HCT116 (cell line): Measurements from ENCODE around the gene PLB1. TPM values are rescaled to one million over a fixed set of nuclear protein-coding genes. Genes with fewer than 3 reads are reported as not detected.

Experiments used
- ATAC-seq: fragments of 200-7000 bp; cut with Tn5 transposase; 2 replicates; pipeline ENCODE4 v1.9.1; 2020; ENCODE audit warnings: mild to moderate bottlenecking, moderate library complexity
- BruUV-seq: library from RNA; stranded (reverse); fragments of 400-500 nt; replicated peaks from 2 replicates; lab custom pipeline; 2021; lab: Mats Ljungman, UMichigan
- CTCF ChIA-PET: fragments of 300-600 bp; sonication (Branson Sonifier 250); formaldehyde crosslinking; loops from one replicate; lab custom pipeline; 2021; ENCODE audit warnings: antibody characterized with exemption; lab: Charles Lee
- POLR2A ChIA-PET: fragments of 300-600, 350-600 bp; sonication (Branson Sonifier 250); formaldehyde crosslinking; loops from one replicate; lab custom pipeline; 2021; ENCODE audit warnings: antibody characterized with exemption; lab: Charles Lee
- RAD21 ChIA-PET, 2 experiments: fragments of 300-600 bp; sonication (Branson Sonifier 250); formaldehyde crosslinking; loops; one replicate each; lab custom pipeline; 2023; ENCODE audit warnings: low total read pairs in 2 of 2; ENCODE audit not compliant: uncharacterized antibody in 2 of 2, unreplicated experiment in 2 of 2, low non-redundant PET in 1 of 2; lab: Charles Lee
- DNase-seq: peaks from one replicate; pipeline ENCODE4 v3.0.0-alpha.2; 2010; ENCODE audit warnings: low read depth, low spot score
- H2AFZ ChIP-seq: fragments of 200-600 bp; shearing (Covaris generic), sonication (generic); 2 replicates; pipeline ENCODE4 v1.6.1; 2017; ENCODE audit warnings: low read depth, mixed run types, mixed read lengths, antibody characterized with exemption, low read length; ENCODE audit not compliant: poor library complexity, severe bottlenecking
- H3K27ac ChIP-seq: 2 replicates; pipeline ENCODE4 v1.5.1; 2012; ENCODE audit warnings: low read depth, low read length
- H3K27me3 ChIP-seq: fragments of 200-600 bp; sonication (generic); 2 replicates; pipeline ENCODE4 v1.6.1; 2016; ENCODE audit warnings: mixed run types, low read length, mixed read lengths; ENCODE audit not compliant: insufficient read depth
- H3K36me3 ChIP-seq, 2 experiments: fragments of 200-500 bp in 1 of 2; fragments of 200-600 bp in 1 of 2; sonication (Bioruptor generic) in 1 of 2; sonication (generic) in 1 of 2; 2 replicates each; pipeline versions ENCODE4 v1.5.1 to v1.6.1; 2014 to 2016; ENCODE audit warnings: low read length in 2 of 2, inconsistent platforms in 1 of 2, mixed read lengths in 1 of 2, mixed run types in 1 of 2; ENCODE audit not compliant: insufficient read depth in 2 of 2, control insufficient read depth in 1 of 2
- H3K4me1 ChIP-seq, 2 experiments: fragments of 200-600 bp in 1 of 2; sonication (generic) in 1 of 2; 2 replicates each; pipeline versions ENCODE4 v1.5.1 to v1.6.1; 2012 to 2017; ENCODE audit warnings: low read length in 2 of 2, inconsistent platforms in 1 of 2, mild to moderate bottlenecking in 1 of 2, mixed read lengths in 1 of 2, mixed run types in 1 of 2, moderate library complexity in 1 of 2; ENCODE audit not compliant: insufficient read depth in 2 of 2, control insufficient read depth in 1 of 2
- H3K4me2 ChIP-seq: fragments of 200-600 bp; sonication (generic); 2 replicates; pipeline ENCODE4 v1.6.1; 2017; ENCODE audit warnings: mixed run types, low read length, mixed read lengths
- H3K4me3 ChIP-seq, 2 experiments: fragments of 200-600 bp in 1 of 2; sonication (generic) in 1 of 2; replicated peaks in 1 of 2; 2 replicates each; pipeline ENCODE4 v1.5.1; 2011 to 2016; ENCODE audit warnings: low read length in 2 of 2, control low read depth in 1 of 2, low read depth in 1 of 2, mild to moderate bottlenecking in 1 of 2, mixed read lengths in 1 of 2, mixed run types in 1 of 2
- H3K79me2 ChIP-seq: fragments of 200-600 bp; sonication (generic); 2 replicates; pipeline ENCODE4 v1.6.1; 2017; ENCODE audit warnings: mild to moderate bottlenecking, mixed run types, low read length, moderate library complexity, mixed read lengths; ENCODE audit not compliant: insufficient read depth
- H3K9ac ChIP-seq: fragments of 200-600 bp; sonication (generic); 2 replicates; pipeline ENCODE4 v1.6.1; 2016; ENCODE audit warnings: low read length, mixed read lengths
- H3K9me2 ChIP-seq: fragments of 200-600 bp; sonication (generic), shearing (Covaris generic); 2 replicates; pipeline ENCODE4 v1.6.1; 2017; ENCODE audit warnings: mixed run types, mild to moderate bottlenecking, moderate library complexity; ENCODE audit not compliant: insufficient read depth
- H3K9me3 ChIP-seq, 2 experiments: fragments of 200-500 bp in 1 of 2; fragments of 200-600 bp in 1 of 2; sonication (Bioruptor generic) in 1 of 2; sonication (generic) in 1 of 2; 2 replicates each; pipeline ENCODE4 v1.6.1; 2014 to 2017; ENCODE audit warnings: low read length in 2 of 2, mixed read lengths in 2 of 2, inconsistent platforms in 1 of 2, low read depth in 1 of 2, mild to moderate bottlenecking in 1 of 2, mixed run types in 1 of 2, moderate library complexity in 1 of 2; ENCODE audit not compliant: control insufficient read depth in 1 of 2, insufficient read depth in 1 of 2
- H4K20me1 ChIP-seq: fragments of 200-600 bp; sonication (generic), shearing (Covaris generic); 2 replicates; pipeline ENCODE4 v1.6.1; 2017; ENCODE audit warnings: mixed run types, mild to moderate bottlenecking, moderate library complexity; ENCODE audit not compliant: insufficient read depth
- ATF3 ChIP-seq: IDR thresholded peaks from 2 replicates; pipeline ENCODE4 v1.6.1; 2012
- CEBPB ChIP-seq: IDR thresholded peaks from 2 replicates; pipeline ENCODE4 v1.6.1; 2012; ENCODE audit warnings: low read depth
- EZH2 ChIP-seq: fragments of 200-600 bp; sonication (generic); IDR thresholded peaks from 2 replicates; pipeline ENCODE4 v1.6.1; 2017; ENCODE audit warnings: antibody characterized with exemption, mixed run types
- EZH2phosphoT487 ChIP-seq: fragments of 200-600 bp; IDR thresholded peaks from 2 replicates; pipeline ENCODE4 v1.6.1; 2018; ENCODE audit warnings: antibody characterized with exemption, borderline replicate concordance
- POLR2AphosphoS5 ChIP-seq: IDR thresholded peaks from 2 replicates; pipeline ENCODE4 v1.6.1; 2011; ENCODE audit warnings: mild to moderate bottlenecking, low read depth, low read length, moderate library complexity
- RAD21 ChIP-seq: IDR thresholded peaks from 2 replicates; pipeline ENCODE4 v1.6.1; 2012; ENCODE audit warnings: low read depth, mild to moderate bottlenecking
- SP1 ChIP-seq: IDR thresholded peaks from 2 replicates; pipeline ENCODE4 v1.6.1; 2012; ENCODE audit warnings: low read depth
- SRF ChIP-seq: IDR thresholded peaks from 2 replicates; pipeline ENCODE4 v1.6.1; 2012; ENCODE audit warnings: low read depth
- TCF7L2 ChIP-seq: IDR thresholded peaks from 2 replicates; pipeline ENCODE4 v1.7.0; 2011; ENCODE audit warnings: borderline replicate concordance, inconsistent platforms; ENCODE audit not compliant: insufficient read depth, insufficient read length; ENCODE audit errors: extremely low read depth
- YY1 ChIP-seq: IDR thresholded peaks from 2 replicates; pipeline ENCODE4 v1.6.1; 2011; ENCODE audit warnings: low read length, low read depth, moderate library complexity, mild to moderate bottlenecking; ENCODE audit not compliant: insufficient replicate concordance; ENCODE audit errors: extremely low read depth
- ZBTB33 ChIP-seq: IDR thresholded peaks from 2 replicates; pipeline ENCODE4 v1.6.1; 2011; ENCODE audit warnings: mild to moderate bottlenecking, low read length, moderate library complexity; ENCODE audit not compliant: insufficient replicate concordance; ENCODE audit errors: extremely low read depth
- intact Hi-C: fragments of 100-400 bp; cut with micrococcal nuclease; formaldehyde crosslinking; loops from 2 replicates; pipeline ENCODE4 v1.10.0; 2022
- total RNA-seq: library from RNA; stranded (reverse); gene quantifications from one replicate; pipeline ENCODE4 v1.2.1, GENCODE V29; 2021; ENCODE audit not compliant: unreplicated experiment
- TF ChIP-seq, protein P1 (sequence below), 3 experiments: fragments of 200-600 bp in 1 of 3; sonication (generic) in 1 of 3; IDR thresholded peaks in 2 of 3; conservative IDR thresholded peaks in 1 of 3; 2 replicates each; pipeline ENCODE4 v1.5.1; 2012 to 2017; ENCODE audit warnings: low read depth in 2 of 3, low read length in 2 of 3, antibody characterized with exemption in 1 of 3, borderline replicate concordance in 1 of 3, control low read depth in 1 of 3, mild to moderate bottlenecking in 1 of 3, mixed read lengths in 1 of 3, mixed run types in 1 of 3, moderate library complexity in 1 of 3; ENCODE audit not compliant: insufficient read depth in 1 of 3
- TF ChIP-seq, protein P2 (sequence below): IDR thresholded peaks from 2 replicates; pipeline ENCODE4 v1.6.1; 2012

Gene PLB1
- total RNA-seq, 1 experiment from 2014 or later, result 0.49 TPM

DNA sequence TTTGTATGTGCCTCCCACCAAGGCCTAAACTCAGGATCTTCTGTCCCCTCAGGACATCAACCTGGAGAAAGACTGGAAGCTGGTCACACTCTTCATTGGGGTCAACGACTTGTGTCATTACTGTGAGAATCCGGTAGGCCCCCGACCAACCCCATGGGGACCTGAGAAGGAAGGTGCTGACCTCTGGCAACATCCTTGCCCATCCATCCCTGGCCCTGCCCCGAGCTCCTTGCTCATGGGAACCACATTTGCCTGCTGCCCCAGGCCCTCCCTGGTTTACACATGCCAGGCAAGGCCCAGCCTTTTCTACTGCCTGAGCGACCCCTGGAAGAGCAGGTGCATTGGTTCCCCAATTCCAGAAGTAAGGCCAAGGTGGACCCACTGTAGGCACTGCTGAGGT, 130.5 kb downstream of the PLB1 start (continued):
- TF ChIP-seq, protein P1, sequence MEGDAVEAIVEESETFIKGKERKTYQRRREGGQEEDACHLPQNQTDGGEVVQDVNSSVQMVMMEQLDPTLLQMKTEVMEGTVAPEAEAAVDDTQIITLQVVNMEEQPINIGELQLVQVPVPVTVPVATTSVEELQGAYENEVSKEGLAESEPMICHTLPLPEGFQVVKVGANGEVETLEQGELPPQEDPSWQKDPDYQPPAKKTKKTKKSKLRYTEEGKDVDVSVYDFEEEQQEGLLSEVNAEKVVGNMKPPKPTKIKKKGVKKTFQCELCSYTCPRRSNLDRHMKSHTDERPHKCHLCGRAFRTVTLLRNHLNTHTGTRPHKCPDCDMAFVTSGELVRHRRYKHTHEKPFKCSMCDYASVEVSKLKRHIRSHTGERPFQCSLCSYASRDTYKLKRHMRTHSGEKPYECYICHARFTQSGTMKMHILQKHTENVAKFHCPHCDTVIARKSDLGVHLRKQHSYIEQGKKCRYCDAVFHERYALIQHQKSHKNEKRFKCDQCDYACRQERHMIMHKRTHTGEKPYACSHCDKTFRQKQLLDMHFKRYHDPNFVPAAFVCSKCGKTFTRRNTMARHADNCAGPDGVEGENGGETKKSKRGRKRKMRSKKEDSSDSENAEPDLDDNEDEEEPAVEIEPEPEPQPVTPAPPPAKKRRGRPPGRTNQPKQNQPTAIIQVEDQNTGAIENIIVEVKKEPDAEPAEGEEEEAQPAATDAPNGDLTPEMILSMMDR (IDR thresholded peaks at IDR 0.05 in 2 of 3, conservative IDR thresholded peaks at IDR 0.05 in 1 of 3; ENCODE audit: borderline replicate concordance in 1 of 3, insufficient read depth in 1 of 3, low read depth in 2 of 3, low read length in 2 of 3), result no peak
- TF ChIP-seq POLR2AphosphoS5 (no peak), EZH2phosphoT487 (no peak), YY1 (no peak), TCF7L2 (no peak), ZBTB33 (no peak), EZH2 (no peak)
- TF ChIP-seq, protein P2, sequence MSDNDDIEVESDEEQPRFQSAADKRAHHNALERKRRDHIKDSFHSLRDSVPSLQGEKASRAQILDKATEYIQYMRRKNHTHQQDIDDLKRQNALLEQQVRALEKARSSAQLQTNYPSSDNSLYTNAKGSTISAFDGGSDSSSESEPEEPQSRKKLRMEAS, result no peak

DNA sequence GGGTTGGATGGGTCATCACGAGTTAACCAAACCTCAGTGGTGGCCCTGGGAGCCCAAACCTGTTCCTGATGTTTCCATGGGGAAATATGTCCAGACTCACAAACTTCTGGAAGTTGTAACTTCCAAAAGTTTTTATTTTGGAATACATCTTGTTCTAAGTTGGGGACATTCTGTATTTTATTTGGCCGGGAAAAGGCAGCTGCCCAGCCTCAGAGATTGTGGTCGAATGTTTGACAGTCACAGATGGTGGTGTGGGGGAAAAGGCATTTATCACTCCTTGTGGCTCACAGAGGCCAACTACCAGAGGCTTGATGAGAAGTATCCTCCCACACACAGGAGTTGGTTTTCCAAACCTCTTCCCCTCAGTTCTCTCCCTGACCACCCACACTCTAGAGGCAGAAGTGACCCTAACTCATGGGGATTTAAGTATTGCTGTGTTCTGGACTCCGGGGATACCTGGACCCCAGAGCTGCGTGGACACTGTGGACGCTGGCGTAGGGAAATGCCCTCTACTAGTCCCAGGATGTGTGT, 131.1 kb downstream of the PLB1 start:
- no peak overlapping the region for H3K4me2 ChIP-seq
- ChIA-PET RAD21 (no interaction called here), CTCF (no interaction called here), POLR2A (no interaction called here)
- H3K4me1 ChIP-seq, result peaks cover 0 to 16% of the 10 kb centered on the region in 2 experiments; a peak in 2 of 4 replicates
- ATAC-seq (no peak), DNase-seq (no peak)
- H3K4me3 ChIP-seq, result no peak overlapping the region
- no peak overlapping the region for H3K9ac ChIP-seq
- intact Hi-C loops, result no loop called here
- no peaks in the 10 kb centered on the region for H3K27me3 ChIP-seq
- no TSS peak for BruUV-seq
- no peaks in the 10 kb centered on the region for H4K20me1 ChIP-seq
- H3K9me3 ChIP-seq, result no peaks in the 10 kb centered on the region
- H3K79me2 ChIP-seq, result no peaks in the 10 kb centered on the region
- no peak overlapping the region for H2AFZ ChIP-seq
- no peaks in the 10 kb centered on the region for H3K9me2 ChIP-seq
- no peak overlapping the region for H3K27ac ChIP-seq
- H3K36me3 ChIP-seq, result no peaks in the 10 kb centered on the region
- TF ChIP-seq, protein P1 (IDR thresholded peaks at IDR 0.05 in 2 of 3, conservative IDR thresholded peaks at IDR 0.05 in 1 of 3; ENCODE audit: borderline replicate concordance in 1 of 3, insufficient read depth in 1 of 3, low read depth in 2 of 3, low read length in 2 of 3), result no peak
- TF ChIP-seq RAD21 (no peak), CEBPB (no peak), SRF (no peak), EZH2phosphoT487 (no peak), YY1 (no peak), ZBTB33 (no peak), TCF7L2 (no peak), ATF3 (no peak), SP1 (no peak)
